Measurements from ENCODE around the gene BAHD1.

BAHD1 gene

GRCh38 chr15:40469776-40470390 lies 29.1 kb downstream of the BAHD1 start:
- no peak for DNase-seq

GRCh38 chr15:40470423-40471104 lies 29.8 kb downstream of the BAHD1 start, which contains the start of gene CHST14:
TSS of gene CHST14 (plus strand) at chr15:40470984. CDS start at chr15:40471214, 230 bp downstream.
- DNase-seq: peak; percentile 13 to 44 (median 34)

- DNase-seq: no peak
Measured at GRCh38 chr15:40471105-40471807, 30.5 kb downstream of the BAHD1 start.

- no peak for DNase-seq
Measured at GRCh38 chr15:40471808-40472150, 31.0 kb downstream of the BAHD1 start.

- DNase-seq: no peak
Measured at GRCh38 chr15:40472171-40472727, 31.5 kb downstream of the BAHD1 start.

- DNase-seq: no peak
Measured at GRCh38 chr15:40474581-40474980, 33.8 kb downstream of the BAHD1 start.

- no peak for DNase-seq
Measured at GRCh38 chr15:40477642-40478327, 37.0 kb downstream of the BAHD1 start.

GRCh38 chr15:40479024-40479423 lies 38.3 kb downstream of the BAHD1 start:
- no peak for DNase-seq

GRCh38 chr15:40481341-40482074 lies 40.8 kb downstream of the BAHD1 start:
- DNase-seq: no peak

GRCh38 chr15:40483919-40484318 lies 43.2 kb downstream of the BAHD1 start:
- no peak for DNase-seq

- DNase-seq: no peak
Measured at GRCh38 chr15:40486066-40486770, 45.5 kb downstream of the BAHD1 start.

- no peak for DNase-seq
Measured at GRCh38 chr15:40487816-40488682, 47.3 kb downstream of the BAHD1 start.

GRCh38 chr15:40489274-40490175 lies 48.8 kb downstream of the BAHD1 start:
- no peak for DNase-seq

- DNase-seq: peak in 2 of 4 experiments; percentile 22 to 37
Measured at GRCh38 chr15:40493089-40493840, 52.5 kb downstream of the BAHD1 start.

GRCh38 chr15:40495516-40495915 lies 54.8 kb downstream of the BAHD1 start:
- no peak for DNase-seq

GRCh38 chr15:40498418-40498817 lies 57.7 kb downstream of the BAHD1 start:
- no peak for DNase-seq

GRCh38 chr15:40498891-40499290 lies 58.1 kb downstream of the BAHD1 start:
- no peak for DNase-seq

GRCh38 chr15:40499931-40500330 lies 59.2 kb downstream of the BAHD1 start:
- no peak for DNase-seq

All from activated CD4-positive, CD25-positive, alpha-beta regulatory T cell (primary cell).